ENCODE measurements around the gene SLC18B1. TPM values are rescaled to one million over a fixed set of nuclear protein-coding genes. Genes with fewer than 3 reads are reported as not detected.

Gene SLC18B1
- total and polyA plus RNA-seq, 2 of the 13 experiments (the other 11 are each of a cell fraction or from before 2014, with no cell fraction given), result 11.4 to 13.8 TPM

DNA sequence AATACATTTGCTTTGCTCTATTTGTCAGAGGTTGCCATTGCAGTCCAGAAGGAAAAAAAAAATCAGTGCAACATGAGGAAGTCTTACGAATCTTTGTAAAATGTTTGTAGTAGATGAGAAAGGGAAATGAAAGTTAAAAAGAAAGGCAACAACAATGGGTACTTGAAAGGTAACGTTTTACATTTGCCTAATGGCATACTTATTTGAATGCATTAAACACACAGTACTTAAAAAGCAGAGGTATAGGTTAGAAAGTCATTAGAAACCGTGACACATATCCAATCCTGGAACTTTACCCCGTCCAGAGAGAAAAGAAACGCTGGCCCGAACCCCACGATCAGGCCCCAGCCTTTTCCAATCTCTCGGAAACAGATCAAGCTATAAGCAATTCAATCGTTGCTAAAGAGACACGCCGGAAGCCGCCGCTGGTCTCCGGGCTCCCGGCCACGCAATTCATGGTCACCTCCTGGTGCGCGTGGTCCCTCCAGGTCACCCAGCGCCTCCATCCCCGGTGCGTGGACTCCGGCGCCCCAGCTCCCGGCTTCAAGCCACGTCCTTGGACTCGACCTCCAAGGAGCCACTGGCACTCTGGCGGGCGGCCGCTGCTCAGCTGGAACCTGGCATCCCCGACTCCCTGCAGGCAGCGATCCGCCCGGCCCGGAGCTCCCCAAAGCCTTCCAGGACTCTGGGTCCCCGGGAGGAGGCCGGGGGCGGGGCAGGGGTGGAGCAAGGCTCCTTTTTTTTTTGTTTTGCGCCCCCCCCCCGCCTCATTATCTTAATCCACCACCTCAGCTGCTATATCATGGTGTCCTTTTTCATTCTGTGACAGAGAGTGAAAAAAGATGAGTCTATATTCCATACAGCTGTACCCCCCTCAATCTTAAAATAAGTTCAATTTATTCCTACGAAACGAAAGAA lies at the start of gene SLC18B1 (continued):
- peak; percentile 35; the same call in 1 of the 2 replicates for TF ChIP-seq BRD4 (CRISPR knock-in tag; IDR thresholded peaks at IDR 0.05)
- peak; percentile 89; the same call in 1 of the 2 replicates for TF ChIP-seq ARID2 (CRISPR knock-in tag; IDR thresholded peaks at IDR 0.05; ENCODE audit: borderline replicate concordance)
- peak; percentile 64; the same call in 1 of the 2 replicates for TF ChIP-seq ETV5 (CRISPR knock-in tag; IDR thresholded peaks at IDR 0.05; ENCODE audit: borderline replicate concordance)
- no peak for TF ChIP-seq MIXL1 (CRISPR knock-in tag; IDR thresholded peaks at IDR 0.05)
- no peak for TF ChIP-seq ZNF652 (CRISPR knock-in tag; IDR thresholded peaks at IDR 0.05; ENCODE audit: borderline replicate concordance, low read depth)
- no peak for TF ChIP-seq DNMT1 (CRISPR knock-in tag; IDR thresholded peaks at IDR 0.05)
- TF ChIP-seq, protein P1, sequence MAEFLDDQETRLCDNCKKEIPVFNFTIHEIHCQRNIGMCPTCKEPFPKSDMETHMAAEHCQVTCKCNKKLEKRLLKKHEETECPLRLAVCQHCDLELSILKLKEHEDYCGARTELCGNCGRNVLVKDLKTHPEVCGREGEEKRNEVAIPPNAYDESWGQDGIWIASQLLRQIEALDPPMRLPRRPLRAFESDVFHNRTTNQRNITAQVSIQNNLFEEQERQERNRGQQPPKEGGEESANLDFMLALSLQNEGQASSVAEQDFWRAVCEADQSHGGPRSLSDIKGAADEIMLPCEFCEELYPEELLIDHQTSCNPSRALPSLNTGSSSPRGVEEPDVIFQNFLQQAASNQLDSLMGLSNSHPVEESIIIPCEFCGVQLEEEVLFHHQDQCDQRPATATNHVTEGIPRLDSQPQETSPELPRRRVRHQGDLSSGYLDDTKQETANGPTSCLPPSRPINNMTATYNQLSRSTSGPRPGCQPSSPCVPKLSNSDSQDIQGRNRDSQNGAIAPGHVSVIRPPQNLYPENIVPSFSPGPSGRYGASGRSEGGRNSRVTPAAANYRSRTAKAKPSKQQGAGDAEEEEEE (CRISPR knock-in tag; IDR thresholded peaks at IDR 0.05; ENCODE audit: borderline replicate concordance), result no peak
- TF ChIP-seq ZNF747 (CRISPR knock-in tag; IDR thresholded peaks at IDR 0.05; ENCODE audit: borderline replicate concordance), result 0 out of 2 replicates have a peak, but pooled peaks have one; percentile 42
- peak; percentile 66; the same call in 1 of the 2 replicates for TF ChIP-seq EED (CRISPR knock-in tag; IDR thresholded peaks at IDR 0.05)
- 0 out of 2 replicates have a peak, but pooled peaks have one; percentile 18 for TF ChIP-seq ZKSCAN5 (CRISPR knock-in tag; IDR thresholded peaks at IDR 0.05)
- 0 out of 2 replicates have a peak, but pooled peaks have one; percentile 43 for TF ChIP-seq ZNF772 (CRISPR knock-in tag; IDR thresholded peaks at IDR 0.05)
- peak; percentile 43 for TF ChIP-seq ZNF883 (CRISPR knock-in tag; IDR thresholded peaks at IDR 0.05; ENCODE audit: not compliant biosample characterization)
- TF ChIP-seq ZNF160 (CRISPR knock-in tag; IDR thresholded peaks at IDR 0.05), result no peak; the same call in 1 of the 2 replicates
- TF ChIP-seq ZNF788 (CRISPR knock-in tag; IDR thresholded peaks at IDR 0.05; ENCODE audit: borderline replicate concordance), result peak; percentile 25; the same call in 1 of the 2 replicates
- TF ChIP-seq, protein P2, sequence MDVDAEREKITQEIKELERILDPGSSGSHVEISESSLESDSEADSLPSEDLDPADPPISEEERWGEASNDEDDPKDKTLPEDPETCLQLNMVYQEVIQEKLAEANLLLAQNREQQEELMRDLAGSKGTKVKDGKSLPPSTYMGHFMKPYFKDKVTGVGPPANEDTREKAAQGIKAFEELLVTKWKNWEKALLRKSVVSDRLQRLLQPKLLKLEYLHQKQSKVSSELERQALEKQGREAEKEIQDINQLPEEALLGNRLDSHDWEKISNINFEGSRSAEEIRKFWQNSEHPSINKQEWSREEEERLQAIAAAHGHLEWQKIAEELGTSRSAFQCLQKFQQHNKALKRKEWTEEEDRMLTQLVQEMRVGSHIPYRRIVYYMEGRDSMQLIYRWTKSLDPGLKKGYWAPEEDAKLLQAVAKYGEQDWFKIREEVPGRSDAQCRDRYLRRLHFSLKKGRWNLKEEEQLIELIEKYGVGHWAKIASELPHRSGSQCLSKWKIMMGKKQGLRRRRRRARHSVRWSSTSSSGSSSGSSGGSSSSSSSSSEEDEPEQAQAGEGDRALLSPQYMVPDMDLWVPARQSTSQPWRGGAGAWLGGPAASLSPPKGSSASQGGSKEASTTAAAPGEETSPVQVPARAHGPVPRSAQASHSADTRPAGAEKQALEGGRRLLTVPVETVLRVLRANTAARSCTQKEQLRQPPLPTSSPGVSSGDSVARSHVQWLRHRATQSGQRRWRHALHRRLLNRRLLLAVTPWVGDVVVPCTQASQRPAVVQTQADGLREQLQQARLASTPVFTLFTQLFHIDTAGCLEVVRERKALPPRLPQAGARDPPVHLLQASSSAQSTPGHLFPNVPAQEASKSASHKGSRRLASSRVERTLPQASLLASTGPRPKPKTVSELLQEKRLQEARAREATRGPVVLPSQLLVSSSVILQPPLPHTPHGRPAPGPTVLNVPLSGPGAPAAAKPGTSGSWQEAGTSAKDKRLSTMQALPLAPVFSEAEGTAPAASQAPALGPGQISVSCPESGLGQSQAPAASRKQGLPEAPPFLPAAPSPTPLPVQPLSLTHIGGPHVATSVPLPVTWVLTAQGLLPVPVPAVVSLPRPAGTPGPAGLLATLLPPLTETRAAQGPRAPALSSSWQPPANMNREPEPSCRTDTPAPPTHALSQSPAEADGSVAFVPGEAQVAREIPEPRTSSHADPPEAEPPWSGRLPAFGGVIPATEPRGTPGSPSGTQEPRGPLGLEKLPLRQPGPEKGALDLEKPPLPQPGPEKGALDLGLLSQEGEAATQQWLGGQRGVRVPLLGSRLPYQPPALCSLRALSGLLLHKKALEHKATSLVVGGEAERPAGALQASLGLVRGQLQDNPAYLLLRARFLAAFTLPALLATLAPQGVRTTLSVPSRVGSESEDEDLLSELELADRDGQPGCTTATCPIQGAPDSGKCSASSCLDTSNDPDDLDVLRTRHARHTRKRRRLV (CRISPR knock-in tag; IDR thresholded peaks at IDR 0.05), result peak; percentile 50; the same call in 1 of the 2 replicates
- TF ChIP-seq, protein P3, sequence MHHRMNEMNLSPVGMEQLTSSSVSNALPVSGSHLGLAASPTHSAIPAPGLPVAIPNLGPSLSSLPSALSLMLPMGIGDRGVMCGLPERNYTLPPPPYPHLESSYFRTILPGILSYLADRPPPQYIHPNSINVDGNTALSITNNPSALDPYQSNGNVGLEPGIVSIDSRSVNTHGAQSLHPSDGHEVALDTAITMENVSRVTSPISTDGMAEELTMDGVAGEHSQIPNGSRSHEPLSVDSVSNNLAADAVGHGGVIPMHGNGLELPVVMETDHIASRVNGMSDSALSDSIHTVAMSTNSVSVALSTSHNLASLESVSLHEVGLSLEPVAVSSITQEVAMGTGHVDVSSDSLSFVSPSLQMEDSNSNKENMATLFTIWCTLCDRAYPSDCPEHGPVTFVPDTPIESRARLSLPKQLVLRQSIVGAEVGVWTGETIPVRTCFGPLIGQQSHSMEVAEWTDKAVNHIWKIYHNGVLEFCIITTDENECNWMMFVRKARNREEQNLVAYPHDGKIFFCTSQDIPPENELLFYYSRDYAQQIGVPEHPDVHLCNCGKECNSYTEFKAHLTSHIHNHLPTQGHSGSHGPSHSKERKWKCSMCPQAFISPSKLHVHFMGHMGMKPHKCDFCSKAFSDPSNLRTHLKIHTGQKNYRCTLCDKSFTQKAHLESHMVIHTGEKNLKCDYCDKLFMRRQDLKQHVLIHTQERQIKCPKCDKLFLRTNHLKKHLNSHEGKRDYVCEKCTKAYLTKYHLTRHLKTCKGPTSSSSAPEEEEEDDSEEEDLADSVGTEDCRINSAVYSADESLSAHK (CRISPR knock-in tag; IDR thresholded peaks at IDR 0.05; ENCODE audit: borderline replicate concordance), result no peak

Measured in HepG2 (cell line).